MM.1S (cell line): ENCODE data around the gene HECTD2.

ENCODE experiments used
- DNase-seq: peaks from one replicate; pipeline ENCODE4 v3.0.0-alpha.2; 2015
- H2AFZ ChIP-seq: fragments of 300-600 bp; sonication (generic); 2 replicates; pipeline ENCODE4 v1.6.0; 2016; ENCODE audit warnings: antibody characterized with exemption, low read length
- H3F3A ChIP-seq: fragments of 300-600 bp; sonication (generic); 2 replicates; pipeline ENCODE4 v1.6.1; 2016; ENCODE audit warnings: mild to moderate bottlenecking, antibody characterized with exemption, low read length, moderate library complexity, mixed read lengths; ENCODE audit not compliant: insufficient read depth
- H3K27ac ChIP-seq: fragments of 300-600 bp; sonication (generic); 2 replicates; pipeline ENCODE4 v1.5.1; 2016; ENCODE audit warnings: mild to moderate bottlenecking, low read length
- H3K27me3 ChIP-seq: fragments of 300-600 bp; sonication (generic); replicated peaks from 2 replicates; pipeline ENCODE4 v1.6.0; 2016; ENCODE audit warnings: low read length; ENCODE audit not compliant: insufficient read depth
- H3K36me3 ChIP-seq: fragments of 300-600 bp; sonication (generic); replicated peaks from 2 replicates; pipeline ENCODE4 v1.6.1; 2016; ENCODE audit warnings: mild to moderate bottlenecking, low read length, mixed read lengths; ENCODE audit not compliant: insufficient read depth
- H3K4me1 ChIP-seq: fragments of 300-600 bp; sonication (generic); 2 replicates; pipeline ENCODE4 v1.6.1; 2016; ENCODE audit warnings: low read length, mixed read lengths
- H3K4me2 ChIP-seq: fragments of 300-600 bp; sonication (generic); 2 replicates; pipeline ENCODE4 v1.6.0; 2016; ENCODE audit warnings: low read depth, low read length
- H3K4me3 ChIP-seq: fragments of 300-600 bp; sonication (generic); 2 replicates; pipeline ENCODE4 v1.5.1; 2016; ENCODE audit warnings: low read length, mixed read lengths
- H3K79me2 ChIP-seq: fragments of 300-600 bp; sonication (generic); 2 replicates; pipeline ENCODE4 v1.6.1; 2016; ENCODE audit warnings: mixed run types, low read length, mixed read lengths
- H3K9ac ChIP-seq: fragments of 300-600 bp; sonication (generic); 2 replicates; pipeline ENCODE4 v1.6.1; 2016; ENCODE audit warnings: low read length, mixed read lengths
- H3K9me2 ChIP-seq: fragments of 300-600 bp; sonication (generic); replicated peaks from 2 replicates; pipeline ENCODE4 v1.6.1; 2016; ENCODE audit warnings: mild to moderate bottlenecking, low read length, mixed read lengths; ENCODE audit not compliant: insufficient read depth
- H3K9me3 ChIP-seq: fragments of 300-600 bp; sonication (generic); replicated peaks from 2 replicates; pipeline ENCODE4 v1.6.1; 2016; ENCODE audit warnings: mild to moderate bottlenecking, low read length, mixed read lengths; ENCODE audit not compliant: insufficient read depth
- H4K20me1 ChIP-seq: fragments of 300-600 bp; sonication (generic); 2 replicates; pipeline ENCODE4 v1.6.1; 2016; ENCODE audit warnings: mild to moderate bottlenecking, low read length, moderate library complexity, mixed read lengths; ENCODE audit not compliant: insufficient read depth
- CTCF ChIP-seq: fragments of 300-600 bp; sonication (generic); IDR thresholded peaks from 2 replicates; pipeline ENCODE4 v1.5.1; 2016; ENCODE audit warnings: antibody characterized with exemption, low read length, mixed read lengths
- EZH2 ChIP-seq: fragments of 300-600 bp; sonication (generic); optimal IDR thresholded peaks from 2 replicates; pipeline ENCODE3; 2017; ENCODE audit warnings: low read depth, mild to moderate bottlenecking, antibody characterized with exemption, low read length, mixed read lengths
- EZH2phosphoT487 ChIP-seq: fragments of 300-600 bp; sonication (generic); IDR thresholded peaks from 2 replicates; pipeline ENCODE4 v1.6.1; 2018; ENCODE audit warnings: antibody characterized with exemption, low read length

The HECTD2 gene

GRCh38 chr10:91460681-91461080 lies 50.5 kb downstream of the HECTD2 start:
- TF ChIP-seq EZH2 (no peak), CTCF (no peak)
- H3K79me2 ChIP-seq = no peaks in the 10 kb centered on the region
- no peak overlapping the region for H3K27ac ChIP-seq
- no peak overlapping the region for H3K4me2 ChIP-seq
- H3K9me3 ChIP-seq = no peaks in the 10 kb centered on the region
- H3K9ac ChIP-seq = no peak overlapping the region
- DNase-seq = no peak
- no peaks in the 10 kb centered on the region for H3F3A ChIP-seq
- no peaks in the 10 kb centered on the region for H3K27me3 ChIP-seq
- no peak overlapping the region for H2AFZ ChIP-seq
- no peaks in the 10 kb centered on the region for H4K20me1 ChIP-seq
- H3K9me2 ChIP-seq = no peaks in the 10 kb centered on the region
- H3K4me1 ChIP-seq = no peaks in the 10 kb centered on the region
- H3K36me3 ChIP-seq = no peaks in the 10 kb centered on the region; the same call in 1 of the 2 replicates
- no peak overlapping the region for H3K4me3 ChIP-seq

DNA sequence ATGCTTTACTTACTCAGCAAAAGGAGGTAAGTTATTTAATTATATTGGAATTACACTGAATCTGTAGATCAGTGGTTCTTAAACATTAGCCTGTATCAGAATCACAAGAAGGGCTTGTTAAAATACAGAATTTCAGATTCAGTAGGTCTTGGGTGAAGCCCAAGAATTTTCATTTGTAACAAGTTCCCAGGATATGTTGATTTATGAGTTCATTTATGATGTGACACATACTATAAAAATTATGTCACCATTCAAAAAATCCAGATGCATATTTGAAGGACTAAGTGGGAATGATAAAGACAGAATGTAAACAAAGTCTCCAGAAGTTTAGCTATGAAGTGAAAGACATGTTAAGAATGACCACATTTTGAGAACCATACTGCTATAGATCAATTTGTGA lies 52.3 kb downstream of the HECTD2 start:
- Histone ChIP-seq H3F3A (no peaks in the 10 kb centered on the region), H3K9ac (no peak overlapping the region), H3K36me3 (no peaks in the 10 kb centered on the region; the same call in 1 of the 2 replicates), H4K20me1 (no peaks in the 10 kb centered on the region), H3K79me2 (no peaks in the 10 kb centered on the region), H3K27me3 (no peaks in the 10 kb centered on the region), H3K4me3 (no peak overlapping the region), H3K9me2 (no peaks in the 10 kb centered on the region), H3K4me1 (no peaks in the 10 kb centered on the region), H3K9me3 (no peaks in the 10 kb centered on the region), H3K27ac (no peak overlapping the region), H2AFZ (no peak overlapping the region), H3K4me2 (no peak overlapping the region)
- TF ChIP-seq EZH2 = no peak
- TF ChIP-seq CTCF = no peak
- no peak for TF ChIP-seq EZH2phosphoT487
- DNase-seq = no peak

GRCh38 chr10:91464500-91464899 lies 54.4 kb downstream of the HECTD2 start:
- no peak overlapping the region for H3K4me3 ChIP-seq
- no peaks in the 10 kb centered on the region for H3K79me2 ChIP-seq
- H2AFZ ChIP-seq = no peak overlapping the region
- no peaks in the 10 kb centered on the region for H3F3A ChIP-seq
- H3K4me2 ChIP-seq = no peak overlapping the region
- no peaks in the 10 kb centered on the region for H3K27me3 ChIP-seq
- H3K9me3 ChIP-seq = no peaks in the 10 kb centered on the region
- H3K27ac ChIP-seq = no peak overlapping the region
- TF ChIP-seq EZH2 (no peak), EZH2phosphoT487 (no peak)
- DNase-seq = no peak
- no peaks in the 10 kb centered on the region for H4K20me1 ChIP-seq
- H3K9ac ChIP-seq = no peak overlapping the region
- H3K36me3 ChIP-seq = no peaks in the 10 kb centered on the region; the same call in 1 of the 2 replicates
- H3K4me1 ChIP-seq = no peaks in the 10 kb centered on the region
- H3K9me2 ChIP-seq = no peaks in the 10 kb centered on the region

DNA sequence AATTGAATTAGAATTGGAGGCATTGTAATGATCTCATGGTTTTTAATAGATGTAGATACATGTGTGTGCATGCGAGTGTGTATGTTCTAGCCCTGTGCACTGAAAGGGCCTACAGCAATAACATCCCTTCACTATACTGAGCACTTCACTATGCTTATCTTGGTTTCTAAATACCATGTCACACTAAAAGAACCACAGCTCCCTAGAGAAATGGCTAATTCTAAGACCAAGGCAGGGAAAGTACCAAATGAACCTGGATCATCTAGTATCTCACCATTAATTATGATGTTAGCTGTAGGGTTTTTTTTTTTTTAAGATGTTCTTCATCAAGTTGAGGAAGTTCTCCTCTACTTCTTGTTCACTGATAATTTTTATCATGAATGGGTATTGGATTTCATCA lies 55.1 kb downstream of the HECTD2 start:
- no peaks in the 10 kb centered on the region for H3K79me2 ChIP-seq

More for the DNA sequence above, 55.1 kb downstream of the HECTD2 start:
- Histone ChIP-seq H3K9me2 (no peaks in the 10 kb centered on the region), H3K4me1 (no peaks in the 10 kb centered on the region), H3K27me3 (no peaks in the 10 kb centered on the region), H4K20me1 (no peaks in the 10 kb centered on the region), H3K36me3 (no peaks in the 10 kb centered on the region; the same call in 1 of the 2 replicates), H3K4me2 (no peak overlapping the region), H2AFZ (no peak overlapping the region), H3K9ac (no peak overlapping the region), H3K9me3 (no peaks in the 10 kb centered on the region), H3K4me3 (no peak overlapping the region), H3K27ac (no peak overlapping the region), H3F3A (no peaks in the 10 kb centered on the region)
- no peak for DNase-seq
- TF ChIP-seq EZH2phosphoT487 = no peak
- TF ChIP-seq CTCF = no peak
- TF ChIP-seq EZH2 = no peak
